ENCODE results near the gene LSAMP.

Gene LSAMP

DNA sequence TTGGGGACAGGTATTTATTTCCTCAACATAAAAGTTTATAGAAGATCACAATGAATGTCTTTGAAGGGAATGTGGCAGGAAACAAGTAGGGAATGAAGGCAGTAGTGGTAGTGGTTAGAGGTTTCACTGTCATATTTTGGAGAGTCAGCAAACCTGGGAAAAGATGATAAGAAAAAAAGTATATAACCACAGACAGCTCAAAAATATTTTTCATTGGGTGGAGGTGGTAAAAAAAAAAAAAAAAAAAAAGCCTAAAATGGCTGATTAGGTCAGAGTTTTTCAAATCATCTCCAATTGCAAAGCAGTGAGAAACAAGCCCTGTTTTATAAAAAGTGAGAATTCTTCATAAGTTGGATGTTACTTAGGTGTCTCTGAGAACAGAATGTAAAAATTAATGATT is 400.0 kb downstream of the LSAMP start:
- no peak for DNase-seq

DNA sequence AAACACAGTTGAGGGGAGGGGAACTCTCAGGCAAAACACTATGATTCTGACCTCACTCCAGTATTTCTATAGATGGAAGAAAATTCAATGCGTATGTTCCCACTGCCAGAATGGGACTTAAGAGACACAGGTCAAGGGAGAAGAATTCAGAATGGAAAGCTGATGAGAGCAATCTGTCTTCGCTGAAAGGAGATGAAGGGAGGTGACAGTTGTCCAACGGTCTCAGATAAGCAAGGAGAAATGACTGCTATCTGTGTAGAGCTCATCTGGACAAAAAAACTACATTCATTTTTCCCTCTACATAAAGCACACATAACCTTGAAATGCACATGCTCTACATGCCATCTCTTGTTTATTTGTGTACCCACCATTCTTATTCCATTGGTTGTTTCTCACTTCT is 405.1 kb downstream of the LSAMP start:
- no peak for DNase-seq

DNA sequence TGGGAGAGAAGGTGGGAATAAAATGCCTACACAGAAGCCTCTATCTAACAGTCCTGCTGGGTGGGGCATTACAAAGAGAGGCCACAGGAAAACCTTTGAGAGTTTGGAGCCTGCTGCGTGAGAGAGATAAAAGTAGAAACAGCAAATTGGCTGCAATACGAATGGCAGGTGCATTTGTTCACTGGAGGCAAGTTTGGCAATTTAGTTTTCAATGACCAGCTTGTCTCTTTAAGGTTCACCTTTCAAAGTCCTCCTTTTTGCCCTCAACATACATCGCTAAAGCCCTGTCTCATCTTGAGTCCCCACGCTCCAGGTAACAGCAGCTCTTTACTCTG is 405.7 kb downstream of the LSAMP start:
- DNase-seq, result no peak

DNA sequence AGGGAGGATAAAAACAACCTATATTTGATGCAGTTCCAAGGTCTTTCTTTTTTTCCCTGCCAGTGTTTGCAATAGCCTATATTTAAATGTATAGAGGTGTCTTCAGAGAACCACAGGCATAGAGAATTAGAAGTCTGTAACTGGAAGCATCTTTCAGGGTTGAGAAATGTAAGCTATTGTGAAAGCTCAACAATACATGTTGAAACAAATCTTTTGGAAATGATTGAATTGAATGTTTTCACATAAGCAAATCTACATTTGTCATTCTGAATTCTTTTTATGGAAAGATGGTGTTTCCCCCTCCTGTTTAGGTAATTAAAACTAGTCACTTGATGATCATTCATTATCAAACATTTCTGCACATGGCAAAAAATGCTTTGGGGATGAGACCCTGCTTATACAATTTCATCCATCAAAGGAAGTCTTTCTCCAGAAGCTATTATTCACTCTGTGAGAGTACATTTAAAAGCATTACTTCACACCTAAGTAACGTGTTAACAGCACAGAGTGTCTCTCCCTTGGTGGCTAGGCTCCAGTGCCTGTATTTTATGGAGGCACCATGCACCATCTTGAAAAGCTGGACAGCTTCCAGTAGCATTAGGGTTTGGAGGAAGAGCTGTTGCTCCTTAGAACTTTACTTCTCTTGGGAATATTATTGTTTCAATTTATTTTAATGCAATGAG is 406.2 kb downstream of the LSAMP start:
- DNase-seq, result no peak

DNA sequence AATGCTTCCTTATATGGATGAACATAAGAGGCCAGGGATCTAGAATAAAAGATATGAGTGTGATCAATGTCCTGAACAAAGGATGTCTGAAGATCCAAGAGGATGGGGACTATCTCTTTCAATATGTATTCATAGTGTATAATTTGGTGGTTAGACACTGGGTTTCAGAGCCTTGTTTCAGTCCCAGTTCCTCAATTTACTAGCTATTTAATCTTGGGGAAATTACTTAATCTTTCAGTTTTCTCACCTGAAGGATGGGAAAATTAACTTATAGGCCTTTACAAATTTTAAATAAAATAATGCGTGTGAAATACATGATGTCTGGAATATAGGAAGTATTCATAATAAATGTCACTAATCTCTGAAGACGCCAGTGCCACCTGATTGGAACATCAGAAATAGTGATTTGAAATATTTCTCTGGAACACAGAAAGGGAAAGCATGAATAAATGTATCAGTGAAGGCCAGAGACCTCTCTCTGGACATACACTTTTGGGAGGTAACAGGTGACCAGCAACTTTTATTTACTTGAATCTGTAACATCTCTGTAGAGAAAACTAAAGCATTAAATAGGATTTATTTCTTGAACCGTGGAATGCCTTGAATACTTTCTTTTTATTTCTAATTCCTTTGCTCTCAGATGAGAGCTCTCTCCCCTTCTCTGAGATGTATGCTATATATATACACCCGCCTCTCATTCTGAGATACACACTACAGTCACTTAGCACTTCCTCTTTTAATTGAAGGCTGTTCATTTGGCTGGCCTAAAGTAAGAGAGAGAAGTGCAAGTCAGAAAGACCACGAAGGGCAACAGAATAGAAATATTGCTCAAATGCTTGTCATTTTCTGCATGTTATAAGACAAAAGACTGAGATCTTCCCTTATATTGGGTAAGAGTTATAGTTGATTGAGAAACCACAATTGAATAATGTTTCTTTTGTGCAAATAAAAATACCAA is 407.1 kb downstream of the LSAMP start:
- DNase-seq, result no peak

DNA sequence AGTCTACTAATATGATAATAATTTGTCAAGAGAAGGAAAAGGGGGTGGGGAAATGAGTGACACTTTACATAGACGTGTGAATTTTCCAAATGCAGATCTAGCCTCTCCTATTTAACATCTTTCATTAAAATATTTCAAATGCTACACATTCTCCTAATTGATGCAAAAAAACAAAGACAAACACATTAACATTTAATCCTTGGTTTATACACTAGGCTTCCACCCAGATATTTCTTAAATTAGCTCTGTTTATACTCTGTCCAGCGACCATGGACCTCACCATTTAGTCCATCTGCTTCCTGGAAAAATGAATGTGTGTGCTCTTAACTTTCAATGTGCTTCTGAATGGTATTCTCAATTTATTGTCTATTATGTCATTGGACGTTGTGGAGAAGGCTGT is 409.9 kb downstream of the LSAMP start:
- DNase-seq, result no peak

DNA sequence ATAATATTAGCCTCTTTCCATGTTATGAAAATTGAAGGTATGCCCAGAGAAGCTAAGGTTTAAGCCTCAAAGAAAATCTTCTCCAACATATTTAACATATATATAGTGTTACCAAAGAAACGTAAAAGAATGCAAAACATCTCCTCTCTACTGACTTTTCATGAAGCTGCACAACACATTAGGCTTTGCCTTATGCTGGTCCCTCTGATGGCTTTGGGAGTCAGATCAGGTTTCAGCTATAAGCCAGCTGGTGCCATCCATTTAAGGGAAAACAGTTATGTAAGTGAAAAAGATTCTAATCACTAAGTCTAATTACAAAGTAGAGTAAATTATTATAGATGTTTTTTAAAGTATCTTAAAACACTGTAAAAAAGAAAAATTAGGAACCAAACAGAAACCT is 410.5 kb downstream of the LSAMP start:
- no peak for DNase-seq

DNA sequence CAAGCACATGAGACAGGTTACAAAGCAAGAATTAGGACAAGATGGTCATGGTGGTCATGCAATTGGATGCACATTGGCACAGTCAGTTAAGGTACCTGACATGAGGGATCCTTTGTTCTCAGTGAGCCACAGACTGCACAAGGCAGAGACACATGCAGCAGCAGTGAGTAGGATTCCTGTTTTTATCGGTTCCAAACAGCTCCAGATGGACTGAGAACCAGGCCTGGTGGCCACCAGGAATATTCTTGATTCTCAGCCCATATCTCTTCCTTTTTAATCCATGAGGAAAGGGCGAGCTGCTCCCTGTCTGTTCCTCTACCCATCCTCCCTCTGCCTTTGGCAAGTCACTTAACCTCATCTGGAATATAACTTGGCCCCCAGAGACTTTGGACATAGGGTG is 411.2 kb downstream of the LSAMP start:
- DNase-seq, result no peak

DNA sequence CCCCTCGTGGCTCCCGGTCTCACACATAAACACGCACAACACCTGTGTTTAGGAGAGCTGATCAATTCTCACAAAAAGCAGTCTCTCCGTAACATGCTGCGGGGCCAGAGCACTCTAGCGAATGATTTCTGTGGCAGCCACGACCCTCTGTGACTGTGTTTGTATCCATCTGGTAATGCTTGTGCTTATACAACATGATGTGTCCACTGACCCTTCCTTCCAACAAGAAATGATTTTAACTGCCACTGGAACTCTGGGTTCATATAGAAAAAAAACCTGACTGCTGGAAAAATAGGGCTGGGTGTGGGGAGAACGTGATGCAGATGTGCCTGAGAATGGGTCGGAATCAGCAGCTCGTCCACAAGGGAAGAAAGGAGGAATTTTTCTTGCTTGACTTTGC is 411.8 kb downstream of the LSAMP start:
- DNase-seq, result no peak

DNA sequence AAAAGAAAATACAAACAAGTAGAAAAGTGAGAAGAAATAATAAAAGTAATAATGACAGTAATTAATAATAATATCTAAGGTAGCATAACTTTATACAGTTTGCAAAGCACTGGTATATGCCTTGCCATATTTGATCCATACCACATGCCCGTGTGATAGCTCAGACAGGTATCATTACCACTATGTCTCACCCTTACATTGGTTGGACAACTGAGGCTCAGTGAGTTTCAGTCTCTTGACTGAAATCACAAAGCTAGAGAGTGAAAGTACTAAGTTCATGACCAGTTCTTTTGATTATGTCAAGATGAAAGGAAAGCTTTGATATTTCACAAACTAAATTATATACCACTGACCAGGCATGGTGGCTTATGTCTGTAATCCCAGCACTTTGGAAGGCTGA is 413.1 kb downstream of the LSAMP start:
- no peak for DNase-seq

DNA sequence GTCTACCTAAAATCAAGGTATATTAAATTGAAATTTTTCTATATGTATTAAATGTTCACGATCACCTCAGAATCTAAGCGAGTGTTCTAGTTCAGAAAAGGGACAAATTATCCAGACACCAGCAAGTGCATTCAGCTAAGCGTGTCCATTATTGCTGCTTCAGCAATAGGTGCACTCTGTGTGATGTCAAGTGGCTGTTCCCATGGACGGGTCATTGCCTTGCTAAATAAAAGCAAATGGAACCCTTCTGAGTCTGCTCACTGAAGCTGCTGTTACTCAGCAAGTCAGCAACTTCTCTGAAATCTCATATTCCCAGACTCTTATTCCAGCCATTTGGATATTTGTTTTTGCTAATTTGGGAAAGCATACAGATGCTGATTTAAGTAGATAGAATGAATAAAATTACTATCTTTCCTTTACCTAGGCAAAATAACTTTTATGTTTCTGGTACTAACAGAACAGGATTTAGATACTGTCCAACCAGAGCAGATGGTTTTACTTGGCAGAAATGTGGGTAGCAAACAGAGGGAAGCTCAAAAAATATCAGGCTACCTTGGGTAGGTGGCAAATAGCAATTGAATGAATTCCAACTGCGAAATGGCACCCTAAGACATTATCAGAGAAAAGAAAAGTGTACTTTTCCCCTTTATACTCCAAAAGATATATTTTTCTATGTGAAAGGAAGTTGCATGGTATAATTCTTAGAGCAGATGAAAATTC is 415.0 kb downstream of the LSAMP start:
- no peak for DNase-seq

DNA sequence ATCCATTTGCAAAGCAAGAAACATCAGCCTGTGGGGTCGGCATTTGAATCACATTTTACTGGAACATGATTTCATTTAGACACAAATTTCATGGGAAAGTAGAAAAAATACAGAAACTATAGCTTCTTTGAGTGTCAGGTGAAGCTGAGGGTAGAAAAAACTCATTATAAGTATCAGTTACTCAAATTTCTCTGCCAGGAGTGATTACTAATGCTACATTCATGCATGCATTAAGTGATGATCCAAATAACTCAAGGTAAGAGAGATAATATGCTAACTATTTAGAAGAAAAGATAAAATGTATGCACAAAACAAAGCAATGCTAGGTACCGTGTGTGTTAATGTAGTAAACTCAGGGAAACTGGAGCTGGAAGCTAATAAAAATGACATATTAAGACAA is 416.0 kb downstream of the LSAMP start:
- no peak for DNase-seq

DNA sequence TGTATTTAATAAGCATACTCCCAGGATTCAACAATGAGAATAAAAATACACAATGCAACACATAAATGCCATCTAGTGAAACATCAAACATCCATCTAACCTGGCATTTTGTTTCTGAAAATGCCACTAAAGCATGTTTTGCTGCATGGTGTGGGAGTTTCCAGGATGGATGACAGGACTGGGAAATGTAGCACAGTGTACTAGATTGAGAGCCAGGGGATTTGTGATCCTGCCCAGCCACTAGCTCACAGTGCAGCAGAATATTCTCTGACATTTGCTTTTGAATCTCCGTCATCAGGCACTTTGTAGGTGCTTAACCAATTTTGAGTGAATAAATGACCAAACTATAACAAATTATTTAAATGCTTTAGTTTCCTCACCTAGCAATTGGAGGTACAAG is 417.1 kb downstream of the LSAMP start:
- DNase-seq, result no peak

DNA sequence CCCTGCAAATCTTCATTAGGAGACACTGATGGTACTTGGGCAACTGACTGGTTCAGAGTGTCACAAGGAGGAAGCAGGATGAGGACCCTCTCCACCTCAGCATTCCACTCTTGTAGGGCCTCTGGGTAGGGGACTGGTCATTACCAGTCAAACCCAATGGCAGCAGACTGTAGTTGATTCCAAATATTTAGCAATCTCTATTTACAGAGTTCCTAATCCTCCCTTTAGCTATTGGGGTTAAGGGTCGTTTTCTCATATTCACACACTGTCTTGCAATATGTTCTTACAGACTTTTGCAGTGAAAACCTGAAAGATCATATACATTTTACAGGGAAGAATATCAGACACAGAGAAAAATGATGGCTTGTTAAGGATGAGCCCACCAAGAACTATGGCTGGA is 424.3 kb downstream of the LSAMP start:
- DNase-seq, result no peak

DNA sequence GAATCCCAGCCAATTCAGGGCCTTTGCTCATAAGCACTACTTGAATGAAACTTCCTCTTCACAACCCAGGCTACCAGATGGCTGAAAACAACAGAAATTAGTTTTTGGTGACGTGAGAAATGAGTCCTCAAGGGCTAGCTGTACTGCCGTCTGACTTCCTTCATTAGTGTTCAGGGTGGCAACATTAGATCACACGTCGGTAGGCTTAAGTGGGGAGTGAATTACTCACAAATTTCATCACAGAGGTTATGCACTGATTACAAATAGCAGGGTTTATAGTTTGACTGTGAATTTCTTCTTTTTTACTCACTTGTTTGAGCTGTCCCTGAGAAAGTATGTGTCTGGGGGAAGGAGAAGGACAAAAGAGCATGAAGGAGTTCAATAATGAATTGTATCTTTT is 424.8 kb downstream of the LSAMP start:
- no peak for DNase-seq

DNA sequence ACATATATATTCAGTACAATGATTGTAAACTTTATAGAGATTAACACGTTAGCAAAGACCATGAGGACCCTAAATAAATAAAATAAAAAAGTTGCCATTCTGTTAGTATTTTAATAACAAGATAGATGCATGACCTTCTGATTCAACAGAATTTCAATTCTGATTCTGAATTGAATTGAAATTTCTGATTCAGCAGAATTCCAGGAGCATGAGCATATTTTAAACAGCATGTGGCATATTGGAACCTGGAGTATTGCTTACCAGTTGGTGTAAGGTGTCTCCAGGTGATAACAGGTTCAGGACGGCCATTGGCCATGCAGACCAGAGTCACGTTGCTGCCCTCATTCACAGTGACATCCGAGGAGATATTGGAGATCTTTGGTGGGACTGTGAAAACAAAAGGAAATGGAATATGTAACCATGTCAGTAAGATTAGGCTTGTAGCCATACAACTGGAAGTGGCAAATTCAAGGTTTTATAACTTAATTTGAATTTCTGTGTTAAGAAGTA is 426.0 kb downstream of the LSAMP start:
- DNase-seq, result no peak

DNA sequence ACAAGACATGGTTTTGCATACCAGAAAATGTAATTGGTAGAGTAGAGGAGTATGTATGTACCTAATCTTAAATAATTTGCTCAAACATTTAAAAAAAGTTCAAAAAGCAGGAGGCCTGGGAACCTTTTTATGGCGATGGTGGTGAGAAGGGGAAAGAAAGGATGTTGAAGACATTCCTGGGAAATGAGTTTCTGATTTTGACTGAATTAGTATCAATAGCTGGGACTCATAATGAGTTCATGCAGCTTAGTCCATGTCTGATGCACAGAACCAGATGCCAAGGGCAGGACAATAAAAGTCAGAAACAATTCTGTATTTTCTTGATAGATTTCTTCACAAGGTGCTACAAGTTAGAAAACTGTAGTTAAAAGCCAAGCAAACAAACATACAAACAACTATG is 426.6 kb downstream of the LSAMP start:
- no peak for DNase-seq

DNA sequence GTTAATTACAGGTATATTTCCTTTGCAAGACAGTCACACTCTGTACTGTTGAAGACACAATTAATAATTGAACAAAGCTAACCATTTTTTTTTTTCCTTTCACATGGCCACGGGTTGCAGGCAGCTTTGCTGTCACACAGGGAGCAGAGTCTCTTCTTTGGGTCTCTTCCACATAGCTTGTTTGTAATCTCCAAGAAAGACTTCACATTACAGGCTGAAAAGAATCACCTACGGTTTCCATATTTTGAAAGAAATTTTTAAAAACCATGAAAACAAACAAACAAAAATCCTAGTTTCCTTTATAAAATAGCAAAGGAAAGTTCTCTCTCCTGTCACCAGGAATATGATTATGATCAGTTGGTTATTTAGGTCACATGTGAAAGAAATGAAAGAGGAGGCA is 429.4 kb downstream of the LSAMP start:
- DNase-seq, result no peak

DNA sequence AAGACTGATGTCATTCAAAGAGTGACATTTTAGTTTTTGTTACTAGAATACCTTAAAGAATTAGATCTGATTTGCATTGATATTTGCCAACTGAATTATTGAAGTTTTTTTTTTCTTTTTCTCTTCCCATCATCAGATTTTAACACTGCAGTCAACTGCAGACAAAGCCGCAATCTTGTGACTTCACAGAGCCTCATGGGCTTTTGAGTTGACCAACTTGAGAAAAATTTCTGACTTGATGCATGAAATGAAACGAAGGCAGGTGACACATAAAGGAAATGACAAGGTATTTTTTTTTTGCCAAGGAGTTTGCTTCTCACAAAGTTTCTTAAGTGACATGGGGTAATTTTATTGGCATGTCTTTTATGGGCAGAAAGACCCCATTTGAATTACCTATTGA is 438.3 kb downstream of the LSAMP start:
- no peak for DNase-seq

DNA sequence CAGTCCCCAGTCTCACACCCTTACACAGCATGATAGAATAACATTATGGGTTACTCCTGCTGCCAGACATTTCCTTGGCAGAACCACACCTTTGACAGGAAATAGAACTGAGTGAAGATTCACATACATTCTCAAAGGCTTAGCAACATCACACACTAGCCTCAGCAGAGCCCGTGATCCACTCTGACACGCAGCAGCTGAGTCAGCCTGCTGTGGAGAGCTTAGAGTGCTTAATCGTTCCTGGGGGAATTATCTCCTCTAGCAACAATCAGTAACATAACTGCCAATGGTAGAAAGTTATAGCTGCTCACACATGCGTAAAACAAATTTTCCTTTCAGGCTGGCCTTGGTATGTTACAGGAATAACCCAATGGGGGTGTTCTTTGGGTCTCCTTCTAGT is 439.9 kb downstream of the LSAMP start:
- DNase-seq, result no peak

DNA sequence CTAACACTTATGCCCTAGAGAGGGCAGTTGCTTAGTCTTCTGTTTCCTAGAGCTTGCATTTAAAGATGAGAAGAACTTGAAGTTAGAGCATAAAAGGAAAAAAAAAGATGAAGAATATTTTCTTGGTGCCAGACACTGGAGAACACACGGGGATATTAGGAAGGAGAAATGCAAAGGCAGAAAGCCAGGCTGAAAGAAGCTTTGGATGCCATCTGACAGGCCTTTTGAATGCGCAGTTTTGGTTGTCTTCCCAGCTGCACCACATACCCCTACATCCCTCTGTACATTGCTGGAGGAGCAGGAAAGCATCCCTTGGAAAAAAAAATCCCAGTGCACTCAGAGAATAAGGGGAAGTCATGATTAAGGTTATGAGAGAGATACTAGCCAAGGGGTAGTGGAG is 443.1 kb downstream of the LSAMP start:
- DNase-seq, result no peak

DNA sequence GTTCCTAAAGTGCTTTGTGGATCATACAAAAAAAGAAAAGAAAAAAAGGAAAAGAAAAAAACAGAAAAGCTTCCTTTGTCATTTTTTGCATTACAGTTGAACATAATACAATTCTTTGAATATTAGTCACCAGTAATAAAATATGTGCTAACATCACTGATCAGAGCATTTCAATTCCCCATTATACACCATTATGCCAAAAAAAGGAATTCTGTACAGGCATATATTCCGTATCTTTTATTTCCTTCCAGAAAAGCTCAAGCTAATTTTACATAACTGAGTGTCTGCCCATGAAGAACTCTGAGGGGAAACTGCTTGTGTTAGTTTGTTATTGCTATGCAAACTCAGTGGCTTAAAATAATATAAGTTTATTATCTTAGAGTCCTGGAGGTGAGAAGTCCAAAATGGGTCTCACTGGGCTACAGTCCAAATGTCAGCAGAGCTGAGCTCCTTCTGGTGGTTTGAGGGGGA is 444.1 kb downstream of the LSAMP start:
- no peak for DNase-seq

DNA sequence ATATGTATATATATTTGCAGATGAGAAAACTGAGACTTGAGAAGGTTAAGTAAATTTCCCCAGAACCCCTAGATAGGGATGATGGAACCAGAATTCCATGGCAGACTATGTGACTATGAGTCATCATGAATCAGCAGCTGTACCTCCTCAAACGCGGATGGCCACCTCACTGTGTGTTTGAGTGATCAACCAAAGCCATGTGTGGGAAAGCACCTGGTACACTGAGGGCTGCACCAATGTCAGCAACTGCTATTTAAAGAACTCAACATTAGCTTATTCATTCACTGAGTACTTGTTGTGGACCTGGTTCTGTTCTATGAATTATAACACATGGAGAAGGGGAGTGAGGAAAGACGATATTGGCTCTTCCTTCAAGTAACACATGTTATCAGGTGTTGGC is 445.0 kb downstream of the LSAMP start:
- DNase-seq, result no peak

DNA sequence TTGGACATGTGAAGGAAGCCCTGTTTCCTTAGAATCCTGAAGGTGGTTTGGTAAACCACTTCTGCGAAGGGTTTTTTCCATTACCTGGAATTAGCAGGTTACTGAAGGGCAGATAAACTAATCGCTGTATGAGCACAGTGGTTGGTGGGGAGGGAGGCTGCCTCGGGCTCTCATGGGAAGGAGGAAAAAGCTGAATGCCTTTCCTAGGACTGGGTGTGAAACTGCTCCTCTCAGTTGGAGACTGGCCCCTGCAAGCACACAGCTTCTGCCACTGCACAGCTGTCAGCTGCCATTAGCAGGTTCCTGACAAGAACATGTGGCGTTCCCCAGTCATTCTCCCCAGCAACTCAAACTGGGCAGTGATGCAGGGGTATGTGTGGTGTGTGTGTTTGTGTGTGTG is 445.7 kb downstream of the LSAMP start:
- DNase-seq, result no peak

Measured in activated CD8-positive, alpha-beta memory T cell treated with anti-CD3 and anti-CD28 coated beads for 24 hours (primary cell).